DMS53 treated with DMSO at 0.1 percent for 48 hours (cell line): ENCODE measurements around the gene SEL1L.
"Not testable (repeated sequence)": the region's sequence is repeated elsewhere in the genome, so short reads cannot be mapped to it uniquely, and the experiment has no call there.

Experiments
- DNase-seq: peaks from one replicate; lab custom pipeline; 2025; ENCODE audit not compliant: unreplicated experiment; lab: John Stamatoyannopoulos, UW

Gene SEL1L

DNA sequence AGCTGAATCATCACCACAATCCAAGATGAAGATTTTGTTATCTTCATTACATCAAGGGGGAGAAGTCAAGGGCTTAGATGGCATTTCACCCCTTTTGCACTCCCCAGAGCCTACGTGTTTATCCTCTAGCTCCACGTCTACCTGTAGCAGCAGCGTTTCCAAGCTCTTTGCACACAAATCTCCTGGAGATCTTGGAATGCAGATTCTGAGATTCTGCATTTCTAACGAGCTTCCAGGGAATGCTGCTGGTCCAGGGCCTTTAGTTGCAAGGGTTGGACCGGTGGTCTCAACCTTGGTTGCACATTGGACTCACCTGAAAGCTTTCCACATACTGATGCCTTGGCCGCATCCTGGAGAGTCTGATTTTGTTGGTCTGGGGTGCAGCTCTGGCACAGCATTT, 84.1 kb downstream of the SEL1L start:
- DNase-seq = no peak

DNA sequence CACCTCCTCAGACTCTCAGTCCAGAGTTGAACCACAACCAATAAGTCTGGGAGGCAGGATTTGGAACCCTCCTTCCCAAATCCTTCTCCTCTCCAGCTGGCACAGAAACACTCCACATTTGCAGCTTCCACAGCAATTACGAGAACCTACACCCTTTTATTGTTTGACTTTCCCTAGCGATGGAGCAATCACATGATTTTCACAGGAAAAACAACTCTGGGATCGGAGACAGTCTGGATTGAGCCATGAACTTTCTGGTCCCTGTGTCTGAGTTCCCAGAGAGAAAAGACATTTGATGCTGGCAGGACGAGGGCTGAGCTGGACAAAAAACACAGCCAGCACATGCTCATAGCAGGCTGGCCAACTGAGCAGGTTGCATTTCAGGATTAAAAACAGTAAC, 84.5 kb downstream of the SEL1L start:
- no peak for DNase-seq

DNA sequence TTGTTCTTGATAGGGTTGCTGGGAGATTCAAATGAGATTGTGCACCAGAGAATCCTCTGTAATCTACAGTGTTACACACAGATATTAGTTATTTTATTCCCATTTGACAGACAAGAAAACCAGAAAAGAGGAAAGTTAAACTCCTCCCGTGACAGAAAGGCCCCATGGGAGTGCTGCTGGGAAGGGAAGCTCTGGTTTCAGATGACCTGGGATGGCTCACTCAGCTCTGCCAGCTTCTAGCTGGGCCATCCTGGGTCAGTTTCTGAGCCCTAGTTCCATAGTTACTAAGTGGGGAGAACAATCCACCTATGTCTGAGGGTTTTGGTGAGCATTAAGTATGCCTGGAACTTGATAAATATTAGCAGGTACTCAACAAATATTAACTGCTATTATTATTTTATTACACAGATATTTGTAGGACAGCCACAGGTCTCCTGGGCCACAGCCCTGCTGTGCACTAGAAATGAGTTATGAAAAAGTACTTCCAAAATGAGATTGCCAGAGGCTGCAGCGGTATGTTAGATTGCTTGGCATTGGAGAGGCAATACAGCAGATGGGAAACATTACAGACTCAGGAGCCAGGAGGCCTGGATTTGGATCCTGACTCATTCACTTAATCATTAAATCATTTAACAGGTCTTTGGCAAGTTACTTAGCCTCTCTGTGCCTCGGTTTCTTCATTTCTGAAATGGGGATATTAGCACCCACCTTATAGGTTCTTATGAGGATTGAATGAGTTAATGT, 86.5 kb downstream of the SEL1L start:
- DNase-seq = no peak

DNA sequence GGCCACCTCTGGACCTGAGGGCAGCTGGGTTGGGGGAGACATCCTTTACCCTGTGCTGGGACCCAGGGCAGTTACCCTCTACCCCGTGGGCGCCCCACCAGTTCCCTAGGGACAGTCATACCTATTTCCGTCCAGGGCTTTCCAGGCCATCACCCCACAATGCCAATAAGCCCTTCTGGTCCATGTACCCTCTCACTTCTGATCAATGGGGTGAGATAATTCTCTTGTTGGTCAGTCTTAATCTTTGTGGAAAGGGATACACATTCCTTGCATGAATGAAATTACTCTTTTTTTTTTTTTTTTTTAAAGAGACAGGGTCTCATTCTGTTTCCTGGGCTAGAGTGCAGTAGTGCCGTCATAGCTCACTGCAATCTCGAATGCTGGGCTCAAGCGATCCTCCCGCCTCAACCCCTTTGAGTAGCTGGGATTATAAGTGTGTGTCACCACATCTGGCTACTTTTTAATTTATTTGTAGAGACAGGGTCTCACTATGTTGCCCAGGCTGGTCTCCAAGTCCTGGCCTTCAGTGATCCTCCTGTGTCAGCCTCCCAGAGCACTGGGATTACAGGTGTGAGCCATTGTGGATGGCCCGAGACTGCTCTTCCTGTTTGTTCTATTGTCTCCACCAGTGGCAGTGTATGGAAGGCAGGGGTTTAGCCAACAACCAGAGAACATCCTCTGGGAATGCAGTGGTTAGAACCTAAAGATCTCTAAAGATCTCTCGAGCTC, 87.2 kb downstream of the SEL1L start:
- no peak for DNase-seq

DNA sequence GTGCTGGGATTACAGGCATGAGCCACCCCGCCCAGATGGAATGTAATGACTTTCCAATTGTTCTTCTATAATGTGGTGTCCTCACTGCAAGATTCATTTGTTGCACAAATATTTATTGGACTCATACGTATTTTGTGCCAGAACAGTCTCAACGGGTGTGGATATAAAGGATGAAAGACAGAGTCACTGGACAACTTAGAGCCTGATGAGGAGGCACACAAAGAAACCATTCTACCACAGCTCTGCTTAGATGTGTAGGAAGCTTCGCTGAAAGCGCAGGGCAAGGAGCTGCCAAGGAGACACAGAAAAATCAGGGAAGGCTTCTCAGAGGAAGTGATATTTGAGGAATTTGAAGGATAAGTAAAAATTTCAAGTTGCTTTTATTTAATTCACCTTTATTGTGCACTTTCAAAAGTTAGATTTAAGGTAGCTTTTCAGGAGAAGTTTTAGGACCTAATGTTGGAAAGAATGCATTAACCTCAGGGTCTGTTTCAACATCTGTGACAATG, 92.0 kb downstream of the SEL1L start:
- no peak for DNase-seq

DNA sequence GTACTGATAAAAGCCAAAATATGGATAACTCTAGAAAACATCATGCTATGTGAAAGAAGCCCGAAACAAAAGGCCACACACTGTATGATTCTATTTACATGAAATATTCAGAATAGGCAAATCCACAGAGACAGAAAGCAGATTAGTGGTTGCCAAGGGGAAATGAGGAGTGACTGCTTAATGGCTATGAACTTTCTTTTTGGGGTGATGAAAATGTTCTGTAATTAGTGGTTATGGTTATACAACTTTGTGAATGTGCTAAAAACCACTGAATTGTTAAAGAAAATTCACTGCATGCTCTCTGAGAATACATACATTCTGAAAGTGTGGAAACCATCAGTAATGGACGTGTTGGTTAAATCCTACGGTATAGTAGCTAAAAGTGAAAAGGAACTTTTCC, 93.6 kb downstream of the SEL1L start:
- no peak for DNase-seq

DNA sequence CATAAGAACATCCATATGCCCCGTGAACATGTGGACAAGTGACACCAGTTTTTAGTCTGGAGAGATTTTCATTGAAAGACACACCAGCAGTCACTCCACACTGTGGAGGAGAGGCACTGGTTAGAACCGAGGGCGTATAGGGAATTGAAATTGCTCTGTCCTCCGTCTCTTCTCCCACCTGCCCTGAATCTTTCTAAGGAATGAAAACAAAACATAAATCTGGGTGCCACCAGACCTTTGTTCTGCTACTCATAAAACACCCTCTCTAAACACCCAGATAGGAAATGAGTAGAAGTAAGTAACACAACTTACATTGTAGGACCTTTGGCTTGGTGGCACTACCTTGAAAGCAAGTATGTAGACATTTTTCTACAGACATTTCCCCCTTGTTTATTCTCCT, 96.4 kb downstream of the SEL1L start:
- no peak for DNase-seq

DNA sequence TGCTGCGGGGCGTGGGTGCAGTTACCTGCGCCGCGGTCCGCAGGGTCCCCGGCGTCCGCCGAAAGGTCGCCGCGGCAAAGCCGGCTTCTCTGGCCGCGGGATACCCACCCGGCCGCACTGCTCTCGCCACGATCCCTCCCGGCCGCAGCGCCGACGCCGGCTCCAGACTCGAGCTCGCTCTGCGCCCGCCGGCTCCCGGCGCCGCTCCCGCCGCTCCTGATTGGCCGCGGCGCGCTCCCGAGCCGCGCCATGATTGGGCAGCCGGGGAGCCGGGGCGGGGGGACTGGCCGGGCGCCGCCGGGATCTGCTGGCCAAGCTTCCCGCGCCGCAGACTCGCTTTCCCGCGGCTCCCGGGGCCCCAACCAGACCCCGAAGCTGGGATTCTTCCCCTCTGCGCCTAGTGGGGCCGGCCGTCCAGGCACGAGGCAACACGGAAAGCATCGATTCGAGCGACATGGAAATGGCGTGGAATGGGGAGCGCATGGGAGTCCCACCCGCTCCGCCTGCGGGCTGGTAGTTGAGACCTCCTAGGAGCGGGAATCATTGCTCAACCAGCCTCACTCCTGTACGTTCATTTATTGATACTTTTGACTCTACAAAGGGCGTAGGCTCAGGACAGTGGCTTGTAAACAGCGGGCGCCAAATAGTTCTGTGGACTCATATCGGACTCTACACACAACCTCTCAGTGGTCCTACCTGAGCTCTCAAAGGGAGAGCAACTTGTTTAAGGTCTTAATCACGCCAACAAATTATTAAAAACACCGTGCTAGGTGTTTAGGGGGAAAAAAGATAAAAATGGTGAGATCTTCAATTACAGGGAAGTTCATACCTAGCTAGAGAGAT, 97.1 kb downstream of the SEL1L start:
- peak; percentile 44 for DNase-seq

DNA sequence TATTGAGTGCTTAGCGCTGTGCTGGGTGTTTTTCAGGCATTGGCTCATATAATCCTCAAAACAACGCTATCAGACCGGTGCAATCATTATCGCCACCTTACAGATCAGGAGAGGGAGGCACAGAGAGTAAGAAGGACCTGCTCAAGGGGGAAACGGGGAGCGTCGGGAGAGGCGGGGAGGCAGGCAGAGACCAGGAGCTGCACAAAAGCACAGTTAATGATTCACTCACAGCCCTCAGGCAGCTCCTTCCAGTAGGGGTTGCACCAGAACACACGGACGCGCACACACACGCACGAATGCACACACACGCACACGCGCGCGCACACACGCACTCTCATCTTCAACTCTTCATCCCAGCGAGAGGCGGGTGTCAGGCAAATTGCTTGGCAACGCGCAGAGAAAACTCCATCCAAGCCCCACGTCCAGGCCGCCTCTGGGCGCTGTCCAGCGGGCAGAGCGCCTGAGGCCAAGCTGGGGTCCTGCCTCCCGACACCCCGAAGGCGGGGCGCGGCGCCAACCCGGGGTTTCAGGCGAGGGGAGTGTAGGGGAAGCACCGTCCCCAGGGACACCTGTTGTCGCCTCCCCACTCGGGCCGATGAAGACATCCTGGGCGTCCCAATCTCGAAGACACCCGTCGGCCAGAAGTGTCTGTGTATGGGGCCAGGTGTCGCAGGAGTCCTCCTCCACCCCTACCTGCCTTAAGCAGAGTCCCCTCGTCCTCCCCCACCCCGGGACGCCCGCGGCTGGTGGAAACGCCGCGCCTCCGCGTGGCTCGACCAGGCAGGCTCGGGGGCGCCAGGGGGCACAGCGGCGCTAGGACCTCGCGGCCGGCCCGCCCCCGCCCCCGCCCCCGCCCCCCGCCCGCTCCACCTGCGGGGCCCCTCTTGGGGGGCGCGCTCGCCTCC, 98.0 kb downstream of the SEL1L start:
- DNase-seq = peak; percentile 66

DNA sequence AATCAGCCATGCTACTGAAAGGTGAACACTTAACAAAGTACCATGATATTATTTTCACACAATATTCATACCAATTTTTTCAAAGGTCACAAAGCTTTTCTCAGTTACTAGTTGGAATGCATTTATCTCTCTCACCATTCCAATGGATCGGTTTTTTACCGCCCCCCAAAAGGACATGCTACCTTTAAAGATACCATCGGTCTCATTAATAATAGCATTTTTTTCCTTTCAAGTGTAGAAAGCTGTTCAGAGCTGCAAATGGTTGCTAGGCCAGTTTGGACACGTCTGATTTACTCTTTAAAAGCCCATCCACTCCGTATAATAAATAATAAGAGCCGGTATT, 98.6 kb downstream of the SEL1L start:
- DNase-seq = peak; percentile 58

DNA sequence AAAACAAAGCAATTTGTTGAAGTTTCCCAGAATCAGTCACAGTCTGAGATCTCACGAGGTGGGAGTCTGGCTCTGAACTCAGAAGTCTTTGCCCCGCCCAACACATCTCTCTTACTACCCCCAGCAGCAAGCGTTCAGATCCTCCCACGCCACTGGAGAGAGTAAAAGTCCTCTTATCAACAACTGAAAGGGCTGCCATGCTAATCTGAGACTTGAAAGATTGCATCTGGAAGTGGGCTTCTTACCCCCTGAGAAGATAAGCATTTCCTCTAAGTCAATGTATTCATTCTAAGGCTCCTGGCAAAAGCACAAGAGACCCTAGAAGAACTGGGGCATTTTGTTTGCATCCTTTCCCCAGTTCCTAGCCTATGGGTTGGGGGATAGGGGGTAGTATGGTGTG, 99.4 kb downstream of the SEL1L start:
- no peak for DNase-seq

DNA sequence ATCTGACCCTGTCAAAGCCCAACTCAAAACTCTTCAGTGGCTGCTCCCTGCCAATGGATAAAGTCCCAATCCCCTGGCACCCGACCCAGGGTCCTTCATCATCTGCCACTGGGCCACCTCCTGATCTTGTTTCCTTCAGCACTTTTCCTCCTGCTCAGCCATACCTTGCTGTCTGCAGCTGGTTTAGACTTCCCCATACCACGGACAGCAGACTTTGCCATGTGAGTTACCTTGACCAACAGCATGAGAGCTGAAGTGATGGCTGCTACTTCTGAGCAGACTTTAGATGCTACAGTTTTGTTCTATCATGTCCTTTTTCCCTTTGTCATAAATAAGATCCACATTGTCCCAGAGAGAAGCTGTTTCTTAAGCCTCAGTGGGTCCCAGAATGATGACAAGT, 100.3 kb downstream of the SEL1L start:
- DNase-seq = no peak

DNA sequence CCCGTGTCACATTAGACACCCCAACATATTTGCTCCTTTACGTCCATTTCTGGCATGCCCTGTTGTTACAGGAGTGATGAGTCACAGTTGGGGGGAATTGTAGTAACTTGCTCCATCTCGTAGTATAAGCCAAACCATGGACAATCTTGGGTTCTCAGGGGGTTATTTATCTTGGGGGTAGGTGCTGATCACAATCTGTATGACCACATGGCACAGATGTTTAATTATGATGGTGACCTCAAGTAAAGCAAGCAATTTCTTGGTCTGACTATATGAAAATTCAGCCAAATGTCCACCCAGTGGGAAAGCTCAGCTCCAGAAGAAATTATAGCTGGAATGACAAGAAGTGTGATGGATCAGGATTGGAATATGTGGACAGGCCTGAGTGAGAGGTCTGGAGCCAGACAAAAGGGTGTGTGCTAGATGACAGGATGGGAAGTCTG, 101.4 kb downstream of the SEL1L start:
- no peak for DNase-seq

DNA sequence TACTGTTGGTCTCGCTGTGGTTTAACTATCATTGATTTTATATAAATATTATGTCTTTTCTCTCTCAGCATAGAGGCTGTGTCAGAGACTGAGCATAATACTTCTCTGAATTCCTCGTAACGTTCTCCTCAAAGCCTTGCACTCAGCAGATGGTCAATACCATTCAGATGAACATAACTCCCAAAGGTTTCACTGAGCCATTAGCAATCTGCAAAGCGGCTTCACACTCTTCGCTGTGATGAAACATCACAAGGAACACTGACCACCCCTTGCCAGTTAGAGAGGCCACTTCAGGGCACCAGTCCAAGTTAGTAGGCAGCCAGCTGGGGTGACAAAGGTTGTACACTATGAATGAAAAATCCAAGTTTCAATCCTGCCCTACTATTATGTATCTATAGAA, 103.4 kb downstream of the SEL1L start:
- DNase-seq = no peak

DNA sequence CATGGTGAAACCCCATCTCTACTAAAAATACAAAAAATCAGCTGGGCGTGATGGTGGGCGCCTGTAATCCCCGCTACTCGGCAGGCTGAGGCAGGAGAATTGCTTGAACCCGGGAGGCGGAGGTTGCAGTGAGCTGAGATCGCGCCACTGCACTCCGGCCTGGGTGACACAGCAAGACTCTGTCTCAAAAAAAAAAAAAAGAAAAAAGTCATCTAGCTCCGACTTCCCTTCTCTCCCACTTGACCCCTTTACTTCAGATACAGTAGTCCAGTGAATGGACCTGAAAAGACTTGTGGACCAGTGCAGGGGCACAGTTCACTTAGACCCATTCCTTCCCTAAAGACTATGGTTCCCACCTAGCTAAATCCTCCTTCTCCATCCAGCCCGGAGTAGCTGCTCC, 103.9 kb downstream of the SEL1L start:
- not testable (repeated sequence) for DNase-seq

DNA sequence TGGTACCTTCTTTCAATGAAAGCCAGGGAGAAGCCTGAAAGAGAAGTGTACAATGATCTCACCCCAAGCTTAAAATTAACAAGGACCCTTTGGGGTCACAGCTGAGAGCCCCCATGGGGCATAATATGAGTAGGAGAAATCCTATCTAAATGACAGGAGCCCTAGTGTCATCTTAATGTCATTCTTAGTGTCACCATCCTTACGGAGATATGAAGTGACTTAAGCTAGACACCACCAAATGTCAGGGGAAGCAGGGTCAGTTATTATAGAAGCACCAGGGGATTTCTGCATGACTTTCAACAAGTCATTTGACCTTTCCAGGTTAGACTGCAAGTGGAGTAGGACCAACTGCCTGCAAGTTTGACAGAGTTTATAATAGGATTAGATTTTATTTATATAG, 104.6 kb downstream of the SEL1L start:
- DNase-seq = no peak

DNA sequence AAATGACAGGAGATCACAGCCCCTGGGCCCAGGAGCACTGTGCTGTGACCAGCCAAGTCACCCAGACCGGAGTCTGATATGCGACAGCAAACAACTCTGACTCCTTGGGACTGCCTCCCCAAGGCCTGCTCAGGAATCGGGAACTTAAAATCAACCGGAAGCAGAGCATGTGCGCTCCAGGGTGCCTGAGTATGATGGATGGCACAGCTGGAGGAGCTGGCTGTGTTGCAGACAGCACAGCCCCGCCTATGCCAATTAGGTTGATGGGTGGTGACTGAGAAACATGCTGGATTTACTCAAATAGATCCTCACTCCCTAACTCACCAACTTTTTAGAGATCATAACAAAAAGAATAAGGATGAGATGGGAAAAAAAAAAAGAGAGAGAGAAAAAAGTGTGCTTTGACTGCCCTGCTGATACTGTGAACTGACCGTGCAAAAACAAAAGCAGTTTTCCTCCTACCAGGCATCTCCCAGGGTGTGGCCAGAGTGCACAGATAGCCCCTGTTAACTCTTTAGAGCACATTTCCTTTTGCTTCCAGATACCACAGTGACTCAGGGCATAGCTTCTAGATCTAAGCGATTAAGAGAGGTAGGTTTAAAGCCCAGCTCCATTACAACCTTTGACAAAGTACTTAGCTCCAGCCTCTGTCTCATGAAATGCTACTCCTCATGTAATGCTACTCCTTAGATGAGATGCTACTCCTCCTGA, 106.2 kb downstream of the SEL1L start:
- no peak for DNase-seq

DNA sequence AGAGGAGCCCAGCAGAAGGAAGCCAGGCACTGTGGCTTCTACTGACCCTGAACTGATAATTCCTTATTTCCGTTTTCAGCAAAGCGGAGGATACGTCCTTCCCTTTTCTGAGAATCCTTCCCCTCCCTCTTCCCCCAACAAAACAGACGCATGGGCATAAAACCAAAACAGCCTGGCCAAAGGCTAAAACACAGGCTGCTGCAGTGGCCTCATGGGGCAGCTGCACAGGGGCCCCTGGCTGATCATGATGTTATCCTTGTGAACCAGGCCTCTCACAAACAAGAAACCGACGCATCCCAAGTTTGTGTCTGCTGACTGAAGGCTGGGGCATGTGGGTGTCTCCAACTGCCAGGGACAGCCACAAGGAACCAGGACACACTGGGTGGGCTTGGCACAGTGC, 110.1 kb downstream of the SEL1L start:
- no peak for DNase-seq
